ENCODE measurements around the gene HYAL1.
"Not testable (repeated sequence)": the region's sequence is repeated elsewhere in the genome, so short reads cannot be mapped to it uniquely, and the experiment has no call there.

The HYAL1 gene

DNA sequence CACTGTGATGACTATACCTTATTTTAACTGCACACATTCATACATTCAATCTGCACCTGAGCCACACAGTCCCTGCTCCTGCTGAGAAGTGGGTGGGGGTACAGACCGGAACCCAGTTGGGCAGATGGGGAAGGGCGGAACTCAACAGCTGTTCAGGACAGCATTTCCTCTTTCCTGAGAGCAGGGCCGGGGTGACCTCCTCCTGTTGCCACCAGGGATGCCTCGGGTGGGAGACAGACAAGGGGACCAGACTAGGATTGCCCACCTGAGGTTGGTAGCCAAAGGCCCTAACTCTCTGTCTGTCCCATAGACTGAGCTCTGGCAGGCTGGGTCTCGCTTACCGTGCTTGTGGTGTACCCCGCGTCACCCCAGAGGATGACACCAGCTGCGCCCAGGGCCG, 15.2 kb upstream of the HYAL1 start:
- DNase-seq (ENCODE audit: low read depth): no peak

DNA sequence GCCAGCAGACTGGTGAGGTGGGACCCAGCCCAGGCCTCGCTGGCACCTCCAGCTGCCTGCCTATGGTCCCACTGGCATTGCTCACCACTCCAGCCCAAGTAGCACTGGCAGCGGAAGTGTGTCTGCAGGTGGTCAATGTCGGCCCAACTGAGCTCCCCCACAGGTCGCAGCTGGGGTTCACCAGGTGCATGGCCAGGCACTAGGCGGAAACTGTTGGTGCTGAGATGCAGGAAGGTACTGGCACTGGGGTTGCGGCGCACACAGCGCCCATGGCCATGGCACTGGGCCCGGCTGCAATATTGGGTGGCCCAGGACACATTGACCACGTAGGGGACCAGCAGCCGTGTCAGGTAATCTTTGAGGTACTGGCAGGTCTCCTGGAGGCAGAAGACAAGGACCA, 14.8 kb upstream of the HYAL1 start:
- no peak for DNase-seq (ENCODE audit: low read depth)

DNA sequence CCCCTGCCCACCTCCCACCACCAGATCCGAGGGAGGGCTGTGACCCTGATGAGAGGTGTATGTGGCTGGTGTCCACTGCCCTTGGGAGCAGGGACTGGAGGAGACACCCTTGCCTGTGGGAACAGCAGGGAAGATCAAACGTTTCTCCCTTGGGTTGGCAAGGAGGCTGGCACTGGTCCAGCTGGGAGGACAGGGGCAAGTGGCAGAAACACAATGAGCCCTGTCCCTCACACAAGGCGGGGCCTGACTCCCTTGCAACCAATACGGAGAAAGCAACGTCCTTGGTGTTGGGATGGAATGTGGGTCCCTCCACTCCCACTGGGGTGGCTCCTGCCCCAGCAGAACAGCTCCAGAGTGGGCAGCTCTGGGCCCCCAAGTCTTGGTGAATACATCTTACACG, 13.9 kb upstream of the HYAL1 start:
- DNase-seq (ENCODE audit: low read depth): no peak

DNA sequence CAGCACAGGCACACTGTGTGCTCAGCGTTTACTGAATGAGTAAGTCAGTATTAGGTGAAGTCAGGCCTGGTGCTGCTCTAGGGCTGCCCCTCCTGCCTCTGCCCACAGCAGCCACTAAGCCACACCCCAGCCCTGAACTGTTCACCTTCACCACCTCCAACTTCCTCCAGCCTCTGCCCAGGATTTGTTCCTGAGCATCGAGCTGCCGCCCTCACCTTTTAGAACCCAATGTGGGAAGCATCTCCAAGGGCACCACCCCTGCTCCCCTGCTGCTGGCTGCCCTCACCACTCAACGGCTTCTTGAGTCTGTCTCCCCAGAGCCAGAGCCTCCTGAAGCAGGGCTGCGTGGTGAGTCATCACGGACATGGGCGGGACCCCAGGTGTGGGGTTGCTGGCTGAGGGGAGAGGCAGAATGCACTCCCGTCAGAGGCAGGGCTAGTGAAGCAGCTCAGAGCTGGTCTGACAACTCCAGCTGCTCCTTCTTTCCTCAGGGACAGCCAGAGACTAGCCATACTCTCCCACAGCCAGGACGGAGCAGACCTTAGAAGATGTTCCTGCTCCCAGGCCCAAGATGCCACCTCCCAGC, 13.4 kb upstream of the HYAL1 start:
- DNase-seq (ENCODE audit: low read depth): no peak

DNA sequence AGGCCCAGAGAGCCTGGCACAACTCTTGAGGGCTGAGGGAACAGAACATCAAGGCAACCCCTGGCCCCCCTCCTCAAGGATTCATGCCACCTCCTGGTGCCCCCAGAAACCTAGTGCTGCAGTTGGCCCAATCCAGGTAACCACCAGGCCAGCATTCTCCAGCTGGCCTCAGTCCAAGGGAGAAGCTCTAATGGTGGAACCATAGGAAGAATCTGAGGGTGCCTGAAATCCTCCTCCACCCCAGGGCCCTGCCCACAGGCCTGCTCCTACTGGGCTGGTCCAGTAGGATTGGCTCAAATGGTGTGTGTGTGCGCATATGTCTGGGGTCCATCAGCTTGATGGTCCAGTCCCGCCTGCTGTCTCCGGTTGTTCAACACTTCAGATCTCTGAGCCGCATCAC, 11.4 kb upstream of the HYAL1 start:
- DNase-seq (ENCODE audit: low read depth): no peak

DNA sequence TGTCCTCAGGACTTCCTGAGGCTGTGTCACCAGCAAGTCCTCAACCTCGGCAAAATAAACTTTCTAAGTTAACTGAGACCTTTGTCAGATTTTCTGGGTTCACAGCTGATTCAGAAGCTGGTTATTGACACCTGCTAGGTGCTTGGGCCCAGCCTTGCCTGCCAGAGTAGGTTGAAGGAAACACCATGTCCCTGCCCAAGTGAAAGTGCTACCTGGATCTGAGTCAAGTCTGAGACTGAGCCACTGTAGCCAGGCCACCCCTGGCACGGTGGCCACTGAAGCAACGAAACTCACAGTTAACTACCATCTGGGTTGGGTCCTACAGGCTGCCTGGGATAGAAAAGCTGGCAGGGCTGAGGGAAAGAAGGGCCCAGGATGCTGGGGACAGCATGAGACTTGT, 11.0 kb upstream of the HYAL1 start:
- no peak for DNase-seq (ENCODE audit: low read depth)

DNA sequence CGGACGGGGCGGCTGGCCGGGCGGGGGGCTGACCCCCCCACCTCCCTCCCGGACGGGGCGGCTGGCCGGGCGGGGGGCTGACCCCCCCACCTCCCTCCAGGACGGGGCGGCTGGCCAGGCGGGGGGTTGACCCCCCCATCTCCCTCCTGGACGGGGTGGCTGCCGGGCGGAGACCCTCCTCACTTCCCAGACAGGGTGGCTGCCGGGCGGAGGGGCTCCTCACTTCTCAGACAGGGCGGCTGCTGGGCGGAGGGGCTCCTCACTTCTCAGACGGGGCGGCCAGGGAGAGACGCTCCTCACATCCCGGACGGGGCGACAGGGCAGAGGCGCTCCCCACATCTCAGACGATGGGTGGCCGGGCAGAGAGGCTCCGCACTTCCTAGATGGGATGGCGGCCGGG, 8.7 kb upstream of the HYAL1 start:
- not testable (repeated sequence) for DNase-seq (ENCODE audit: low read depth)

DNA sequence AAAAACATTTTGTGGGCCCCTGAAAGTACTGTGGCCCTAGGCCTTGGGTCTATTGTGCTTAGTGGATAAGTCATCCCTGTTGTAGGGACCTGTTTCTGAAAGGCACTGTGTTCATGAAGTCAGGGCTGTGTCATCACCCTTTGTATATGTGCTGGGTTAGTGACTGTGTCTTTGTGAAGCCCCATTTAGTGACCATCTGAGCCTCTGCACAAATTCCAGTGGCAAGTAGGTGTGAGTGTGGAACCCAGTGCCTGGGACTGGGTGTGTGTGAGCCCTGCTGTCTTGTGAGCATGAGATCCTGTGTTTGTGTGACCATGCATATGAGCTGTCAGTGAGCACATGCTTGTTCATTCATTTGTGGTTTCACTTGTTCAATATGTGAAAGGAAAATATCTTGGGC, 1.2 kb upstream of the HYAL1 start:
- DNase-seq (ENCODE audit: low read depth): no peak

DNA sequence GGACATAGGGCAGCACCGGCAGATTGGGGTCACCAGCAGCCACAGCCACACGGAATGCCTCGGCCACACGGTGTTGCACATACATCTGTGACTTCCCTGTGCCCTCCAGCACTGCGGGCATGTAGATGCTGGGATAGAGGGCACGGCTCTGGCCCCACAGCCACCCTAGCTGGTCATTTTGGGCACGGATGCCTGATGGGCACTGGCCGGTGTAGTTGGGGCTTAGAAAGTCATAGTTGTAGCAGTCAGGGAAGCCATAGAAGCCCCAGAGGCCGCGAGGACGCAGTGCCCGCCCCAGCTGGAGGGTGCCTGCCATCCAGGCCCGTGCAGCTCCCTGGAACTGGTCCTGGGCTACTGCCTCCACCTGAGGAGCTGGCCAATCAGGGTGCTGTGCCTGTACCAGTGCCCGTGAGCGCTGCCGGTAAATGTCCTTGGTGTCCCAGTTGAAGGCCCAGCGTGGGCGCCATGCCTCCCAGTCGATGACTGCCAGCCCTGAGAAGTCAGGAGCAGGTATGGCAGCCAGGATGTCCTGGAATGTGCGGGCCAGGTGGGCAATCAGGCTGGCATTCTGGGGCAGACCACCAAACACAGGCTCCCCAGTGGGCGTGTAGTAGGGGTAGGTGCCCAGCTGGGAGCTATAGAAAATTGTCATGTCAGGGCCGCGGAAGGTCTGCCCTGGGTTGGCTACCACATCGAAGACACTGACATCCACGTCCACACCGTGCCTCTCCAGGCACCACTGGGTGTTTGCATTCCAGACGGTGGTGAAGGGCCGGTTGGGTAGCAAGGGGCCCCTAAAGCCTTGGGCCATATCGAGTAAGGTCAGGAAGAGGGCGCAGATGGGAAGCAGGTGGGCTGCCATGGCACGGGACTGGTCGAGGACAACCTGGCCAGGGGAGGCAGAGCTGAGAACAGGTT, 1.0 kb downstream of the HYAL1 start:
- DNase-seq (ENCODE audit: low read depth): no peak

DNA sequence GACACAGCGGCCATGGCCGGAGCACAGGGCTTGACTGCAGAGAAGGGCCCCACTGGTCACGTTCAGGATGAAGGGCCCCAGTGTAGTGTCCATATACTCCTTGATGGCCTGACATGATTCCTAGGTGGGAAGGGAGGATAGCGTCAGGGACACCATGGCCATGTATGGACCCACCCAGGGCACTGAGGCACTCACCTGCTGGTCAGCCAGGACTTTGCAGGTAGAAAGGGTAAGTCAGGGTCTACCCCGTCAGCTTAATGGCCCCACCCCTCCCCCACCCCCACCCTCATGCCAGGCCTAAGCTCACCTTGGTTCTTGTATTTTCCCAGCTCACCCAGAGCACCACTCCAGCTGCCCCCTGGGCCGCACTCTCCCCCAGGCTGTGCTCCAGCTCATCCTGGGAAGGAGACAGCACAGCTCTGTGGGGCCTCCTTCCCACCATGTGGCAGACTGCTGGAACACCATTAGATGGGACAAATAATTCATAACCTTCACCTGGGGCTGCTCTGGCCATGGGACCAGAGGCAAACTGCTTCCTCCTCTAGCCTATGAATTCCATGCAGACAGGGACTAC, 2.6 kb downstream of the HYAL1 start:
- no peak for DNase-seq (ENCODE audit: low read depth)

DNA sequence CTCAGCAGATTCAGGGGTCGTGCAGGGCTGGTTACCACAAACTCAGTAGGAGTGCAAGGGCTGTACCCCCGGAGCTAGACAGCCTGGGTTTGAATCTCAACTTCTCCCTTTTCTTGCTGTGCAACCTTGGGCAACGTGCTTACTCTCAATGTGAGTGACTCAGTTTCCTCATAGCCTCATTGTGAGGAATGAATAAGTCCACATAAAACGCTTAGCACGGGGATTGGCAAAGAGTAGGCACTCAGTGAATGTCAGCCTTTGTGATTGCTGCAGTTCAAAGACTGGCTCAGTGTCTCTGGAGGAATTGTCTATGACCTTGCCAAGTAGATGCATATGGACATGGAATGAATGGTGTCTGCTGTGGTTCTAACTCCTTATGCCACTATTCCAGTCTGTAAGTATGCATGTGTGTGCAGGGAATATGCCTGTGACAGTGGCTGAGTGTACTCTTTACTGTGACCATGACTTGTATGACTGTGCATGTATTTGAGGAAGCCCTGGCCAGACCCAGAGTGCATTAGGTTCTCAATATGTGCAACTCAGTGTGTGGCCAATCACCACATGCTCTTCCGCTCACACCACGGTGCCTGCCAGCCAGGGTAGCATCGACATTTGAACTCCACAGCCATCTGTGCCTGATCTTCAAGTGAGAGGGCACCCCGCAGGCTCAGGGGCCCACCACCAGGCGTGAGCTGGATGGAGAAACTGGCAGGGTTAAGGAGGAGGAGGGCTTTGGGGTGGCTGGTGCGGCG, 3.3 kb downstream of the HYAL1 start:
- DNase-seq (ENCODE audit: low read depth): no peak

DNA sequence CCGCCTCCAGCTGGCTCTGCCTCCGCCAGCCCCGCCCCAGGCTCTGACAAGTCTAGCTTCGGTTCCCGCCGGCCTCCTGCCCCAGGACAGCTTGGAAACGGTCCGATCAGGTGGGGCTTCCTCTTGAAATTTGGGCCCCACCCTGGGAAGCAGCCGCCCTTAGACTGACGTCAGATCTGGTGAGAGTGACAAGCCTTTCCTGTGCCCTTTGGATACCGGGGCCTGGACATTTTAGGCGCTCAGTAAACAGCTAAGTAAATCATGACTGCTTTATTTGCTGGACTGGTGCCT, 3.8 kb downstream of the HYAL1 start:
- no peak for DNase-seq (ENCODE audit: low read depth)

DNA sequence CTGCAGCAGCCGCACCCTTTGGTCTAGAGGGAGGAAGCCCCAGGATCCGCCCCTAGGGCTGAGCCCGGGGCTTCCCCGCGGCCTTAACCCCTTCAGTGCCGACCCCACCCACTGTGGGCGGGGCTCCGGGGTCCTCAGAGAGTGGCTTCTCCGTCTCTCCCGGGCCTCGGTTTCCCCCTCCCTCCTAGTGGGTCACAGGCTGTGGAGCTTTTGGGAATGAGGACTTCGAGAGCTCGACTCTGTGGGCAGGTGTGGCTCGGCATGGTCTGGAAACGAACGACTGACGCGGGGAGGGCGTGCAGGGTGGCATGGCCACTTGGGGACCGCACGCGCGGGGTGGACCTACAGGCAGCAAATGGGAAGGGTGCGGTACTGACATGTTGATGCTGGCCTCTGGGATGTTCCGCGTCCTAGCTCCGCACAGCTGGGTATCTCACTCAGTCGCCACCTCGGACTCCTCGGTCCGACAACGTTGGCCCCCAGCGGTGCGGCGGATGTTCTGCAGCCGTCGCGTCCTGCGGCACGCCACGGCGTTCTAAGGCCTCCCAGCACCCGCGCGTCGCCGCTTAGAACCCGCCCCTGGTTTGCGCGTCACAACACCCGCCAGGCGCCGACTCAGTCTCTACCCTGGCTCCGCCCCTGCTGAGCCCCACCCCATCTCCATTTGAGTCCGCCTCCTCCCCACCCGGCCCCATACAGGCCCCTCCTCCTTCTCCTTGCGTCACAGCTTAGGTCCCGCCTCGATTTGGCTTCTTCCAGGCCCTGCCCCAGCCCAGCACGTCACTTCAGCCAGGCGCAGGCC, 4.3 kb downstream of the HYAL1 start, which contains the start of the genes HYAL3 and NAA80:
HYAL3 (minus strand) TSS at position 570 of the 802 bp plus-strand sequence. CDS start 3,803 bp downstream, outside the sequence.
NAA80 (minus strand) TSS at position 570 of the 802 bp plus-strand sequence. CDS start 1,942 bp downstream, outside the sequence.
- DNase-seq (ENCODE audit: low read depth): peak; percentile 98

DNA sequence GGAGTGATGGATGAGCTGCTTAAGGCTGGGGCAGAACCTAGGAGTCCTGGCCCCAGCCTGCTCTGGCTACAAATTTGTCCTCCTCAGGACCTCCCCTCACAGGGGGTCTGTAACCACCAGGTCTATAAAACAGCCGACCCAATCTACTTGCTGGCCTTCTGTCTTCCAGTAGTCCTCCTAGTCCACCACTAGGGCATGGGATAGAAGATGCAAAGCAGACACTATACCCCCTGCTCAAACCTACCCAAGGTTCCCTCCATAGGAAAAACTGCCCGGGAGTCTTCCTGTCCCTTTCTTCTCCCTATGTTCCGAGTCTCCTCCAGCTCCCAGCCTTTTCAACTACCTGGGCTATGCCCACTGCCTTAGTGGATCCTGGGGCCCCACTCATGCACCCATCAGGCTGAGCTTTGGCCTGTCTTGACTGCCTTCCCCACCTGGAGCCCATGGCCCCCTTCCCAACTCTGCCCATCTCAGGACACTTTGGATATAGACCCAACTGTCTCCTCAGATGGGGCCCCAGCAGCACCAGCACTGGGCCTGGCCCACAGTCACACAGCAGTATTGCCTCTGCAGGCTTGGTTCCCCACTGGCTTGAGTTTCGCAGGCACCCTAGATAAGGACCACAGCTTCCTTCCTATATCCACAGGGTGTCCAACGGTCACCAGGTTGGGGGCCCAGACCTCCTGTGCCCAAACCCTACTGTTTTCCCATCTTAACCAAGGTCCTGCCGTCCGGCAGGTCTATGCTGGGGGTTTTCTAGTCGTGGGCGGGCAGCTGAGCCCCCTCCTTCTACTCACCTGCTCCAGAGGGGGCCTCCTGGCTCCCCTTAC, 5.3 kb downstream of the HYAL1 start:
- no peak for DNase-seq (ENCODE audit: low read depth)

DNA sequence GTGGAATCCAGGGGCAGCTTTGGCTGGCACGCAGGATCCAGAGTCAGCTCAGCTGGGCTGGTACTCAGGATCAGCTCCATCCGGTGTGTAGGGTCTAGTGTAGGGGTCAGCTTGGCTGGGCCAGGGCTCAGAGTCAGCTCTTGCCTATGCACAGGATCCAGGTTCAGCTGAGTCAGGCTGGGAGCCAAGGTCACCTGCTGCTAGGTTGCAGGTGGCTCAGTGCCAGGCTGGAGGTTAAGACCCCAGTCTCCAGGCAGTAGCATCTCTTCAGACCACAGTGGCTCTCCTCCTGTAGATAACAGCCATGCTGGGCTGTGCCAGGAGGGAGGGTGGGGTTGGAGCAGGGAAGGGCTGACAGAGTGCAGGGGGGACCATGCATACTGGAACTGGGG, 6.0 kb downstream of the HYAL1 start:
- DNase-seq (ENCODE audit: low read depth): no peak

DNA sequence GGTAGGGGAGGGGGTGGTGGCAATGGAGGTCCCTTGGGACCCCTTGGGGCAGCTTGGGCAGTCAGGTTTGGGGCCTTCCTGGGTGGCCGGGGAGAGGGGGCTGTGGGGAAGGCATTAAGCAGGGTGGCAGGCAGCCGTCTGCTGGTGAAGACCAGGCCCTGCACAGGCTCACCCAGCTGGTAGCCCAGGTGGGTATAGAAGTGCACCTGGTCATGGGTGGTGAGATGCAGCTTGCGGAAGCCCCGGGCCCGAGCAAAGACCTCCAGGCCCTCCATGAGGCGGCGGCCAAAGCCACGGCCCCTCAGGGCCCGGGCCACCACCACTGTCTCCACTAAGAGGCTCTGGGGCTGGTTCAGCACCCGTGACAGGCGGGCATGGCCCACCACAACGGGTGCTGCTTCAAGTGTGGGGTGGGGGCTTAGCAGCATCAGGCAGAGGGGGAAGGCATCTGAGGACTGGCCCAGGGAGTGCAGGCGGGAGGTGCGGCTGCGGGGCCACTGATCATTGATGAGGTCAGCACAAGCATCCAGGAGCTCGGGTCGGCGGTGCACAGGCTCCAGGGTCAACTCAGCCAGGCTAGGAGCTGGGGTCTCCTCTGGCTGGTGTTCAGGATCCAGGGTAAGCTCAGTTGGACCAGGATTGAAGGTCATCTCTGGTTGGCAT, 6.5 kb downstream of the HYAL1 start:
- no peak for DNase-seq (ENCODE audit: low read depth)

DNA sequence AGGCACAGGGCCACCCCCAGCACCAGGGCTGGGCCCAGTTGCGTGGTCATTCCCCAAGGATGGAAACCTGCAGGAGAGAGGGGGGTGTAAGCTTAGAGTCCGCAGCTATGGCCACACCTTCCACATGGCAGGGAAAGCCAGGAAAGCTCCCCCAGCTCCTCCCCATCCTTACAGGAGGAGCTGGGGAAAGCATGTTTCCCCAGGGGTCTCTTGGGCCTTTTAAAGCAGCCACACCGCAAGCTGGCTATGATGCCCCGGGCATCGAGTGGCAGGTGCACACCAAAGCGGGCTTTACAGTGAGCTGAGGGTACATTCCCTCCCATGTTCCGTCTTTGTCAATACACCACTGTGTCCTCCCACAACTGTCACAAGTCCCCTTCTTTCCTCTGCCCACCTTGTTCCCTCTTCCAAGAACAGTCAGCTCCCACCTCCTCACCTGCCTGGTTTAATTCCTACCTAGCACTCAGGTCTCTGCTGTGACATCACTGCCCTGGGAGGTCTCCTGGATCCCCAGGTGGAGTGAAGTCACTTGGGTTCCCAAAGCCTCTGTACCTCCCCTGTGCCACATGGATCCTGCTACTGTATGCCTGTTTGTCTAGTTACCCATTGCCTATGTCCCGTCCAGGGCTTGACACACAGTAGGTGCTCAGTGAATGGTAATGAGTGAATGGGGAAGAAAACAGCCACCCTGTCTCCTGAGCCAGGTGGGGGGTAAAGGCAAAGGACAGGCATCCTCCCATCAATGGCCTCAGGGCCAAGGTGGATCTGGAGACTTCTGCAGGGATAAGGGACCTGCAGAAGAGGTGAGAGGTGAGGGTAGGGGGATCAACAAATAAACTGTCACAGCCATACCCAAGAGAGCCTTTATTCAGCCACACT, 7.6 kb downstream of the HYAL1 start:
- DNase-seq (ENCODE audit: low read depth): no peak

DNA sequence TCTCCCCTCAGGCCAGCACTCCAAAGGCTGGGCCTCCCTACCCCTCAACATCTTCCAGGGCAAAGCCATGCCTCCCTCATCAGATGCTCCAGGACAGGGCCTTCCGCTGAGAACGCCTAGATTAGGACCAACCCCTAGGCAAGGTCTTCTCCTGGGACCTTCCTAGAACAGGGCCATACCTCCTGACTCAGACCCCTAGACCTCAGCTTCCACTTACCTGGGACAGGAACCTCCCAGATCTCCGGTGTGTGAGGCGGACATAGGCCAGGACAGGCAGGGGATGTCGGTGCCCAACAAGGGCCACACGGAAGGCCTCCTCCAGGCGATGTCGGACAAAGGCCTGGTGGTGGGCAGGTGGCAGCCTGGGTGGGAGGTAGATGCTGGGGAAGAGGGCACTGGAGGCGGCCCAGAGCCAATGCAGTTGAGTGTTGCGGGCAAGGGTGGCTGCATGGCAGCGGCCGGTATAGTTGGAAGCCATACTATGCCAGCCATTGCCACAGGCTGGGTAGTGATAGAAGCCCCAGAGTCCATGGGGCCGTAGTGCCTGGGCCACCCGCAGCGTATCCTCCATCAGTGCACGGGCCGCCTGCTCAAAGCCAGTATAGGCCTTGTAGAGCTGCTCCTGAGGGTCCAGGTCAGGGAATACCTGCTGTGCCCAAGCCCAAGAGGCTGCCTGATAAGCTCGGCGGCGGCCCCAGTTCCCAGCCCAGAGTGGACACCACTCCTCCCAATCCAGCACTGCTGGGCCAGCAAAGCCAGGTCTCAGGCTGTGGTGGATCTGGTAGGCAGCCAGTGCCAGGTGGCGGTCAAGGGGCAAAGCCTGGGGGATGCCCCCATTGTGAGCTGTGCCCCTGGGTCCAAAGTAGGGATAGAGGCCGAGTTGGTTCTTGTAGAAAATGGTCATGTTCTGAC, 8.6 kb downstream of the HYAL1 start:
- DNase-seq (ENCODE audit: low read depth): no peak

Measured in HS-5 (cell line).